OCI-LY7 (cell line): Measurements from ENCODE around the gene PLXNA1. TPM values are rescaled to one million over a fixed set of nuclear protein-coding genes. Genes with fewer than 3 reads are reported as not detected.

ENCODE experiments used
- BruUV-seq: library from RNA; stranded (reverse); fragments of 400-500 nt; replicated peaks from 2 replicates; lab custom pipeline; 2021; lab: Mats Ljungman, UMichigan
- CTCF ChIA-PET: fragments of 300-600 bp; sonication (Branson Sonifier 250); formaldehyde crosslinking; loops from one replicate; lab custom pipeline; 2022; ENCODE audit warnings: antibody characterized with exemption; ENCODE audit not compliant: unreplicated experiment; lab: Charles Lee
- POLR2A ChIA-PET: fragments of 300-600 bp; sonication (Branson Sonifier 250); formaldehyde crosslinking; loops from one replicate; lab custom pipeline; 2022; ENCODE audit warnings: antibody characterized with exemption; lab: Charles Lee
- DNase-seq: peaks from one replicate; pipeline ENCODE4 v3.0.0-alpha.2; 2015; ENCODE audit warnings: low spot score
- H2AFZ ChIP-seq: fragments of 200-600 bp; sonication (generic), shearing (Covaris generic); 2 replicates; pipeline ENCODE4 v1.6.1; 2014; ENCODE audit warnings: mild to moderate bottlenecking, antibody characterized with exemption, low read length, moderate library complexity
- H3K27ac ChIP-seq: fragments of 200-600 bp; sonication (generic); 2 replicates; pipeline ENCODE4 v1.5.1; 2014; ENCODE audit warnings: mixed run types, low read depth, mild to moderate bottlenecking, moderate library complexity, low read length, inconsistent platforms; ENCODE audit not compliant: poor library complexity, severe bottlenecking
- H3K36me3 ChIP-seq: fragments of 200-600 bp; sonication (generic); 2 replicates; pipeline ENCODE4 v1.6.1; 2014; ENCODE audit warnings: mild to moderate bottlenecking, antibody characterized with exemption, low read length, moderate library complexity, mixed read lengths; ENCODE audit not compliant: insufficient read depth
- H3K4me1 ChIP-seq: fragments of 200-600 bp; sonication (generic); 2 replicates; pipeline ENCODE4 v1.5.1; 2014; ENCODE audit warnings: mild to moderate bottlenecking, low read length; ENCODE audit not compliant: insufficient read depth, poor library complexity, severe bottlenecking
- H3K4me2 ChIP-seq: fragments of 200-600 bp; sonication (generic); 2 replicates; pipeline ENCODE4 v1.6.1; 2014; ENCODE audit warnings: mild to moderate bottlenecking, low read length
- H3K4me3 ChIP-seq: fragments of 200-600 bp; sonication (generic); 2 replicates; pipeline ENCODE4 v1.5.1; 2014; ENCODE audit warnings: mild to moderate bottlenecking, low read depth, low read length; ENCODE audit not compliant: poor library complexity, severe bottlenecking
- H3K79me2 ChIP-seq: fragments of 200-600 bp; sonication (generic); 2 replicates; pipeline ENCODE4 v1.6.1; 2016; ENCODE audit warnings: low read depth, mild to moderate bottlenecking, low read length, moderate library complexity, mixed read lengths; ENCODE audit not compliant: insufficient read depth
- H3K9me2 ChIP-seq: fragments of 200-600 bp; sonication (generic); 2 replicates; pipeline ENCODE4 v1.6.1; 2016; ENCODE audit warnings: mild to moderate bottlenecking, low read length, mixed read lengths; ENCODE audit not compliant: insufficient read depth
- H3K9me3 ChIP-seq: fragments of 200-600 bp; sonication (generic); 2 replicates; pipeline ENCODE4 v1.6.1; 2014; ENCODE audit warnings: mild to moderate bottlenecking, mixed run types, low read length, mixed read lengths
- H4K20me1 ChIP-seq: fragments of 200-600 bp; sonication (generic); 2 replicates; pipeline ENCODE4 v1.6.1; 2014; ENCODE audit warnings: mild to moderate bottlenecking, antibody characterized with exemption, low read length, moderate library complexity, mixed read lengths; ENCODE audit not compliant: insufficient read depth
- CTCF ChIP-seq: fragments of 200-600 bp; sonication (generic); conservative IDR thresholded peaks from 2 replicates; pipeline ENCODE4 v1.5.1; 2014; ENCODE audit warnings: mild to moderate bottlenecking, antibody characterized with exemption, low read length, moderate library complexity, mixed read lengths
- EZH2phosphoT487 ChIP-seq: fragments of 200-600 bp; sonication (generic); IDR thresholded peaks from 2 replicates; pipeline ENCODE4 v1.6.1; 2018; ENCODE audit warnings: low read depth, borderline replicate concordance, mild to moderate bottlenecking, mixed run types, antibody characterized with exemption, low read length, moderate library complexity, mixed read lengths
- intact Hi-C: fragments of 100-400 bp; cut with micrococcal nuclease; formaldehyde crosslinking; loops from one replicate; pipeline ENCODE4 v1.10.0; 2022; ENCODE audit not compliant: unreplicated experiment
- total RNA-seq, 2 experiments: library from RNA; depleted of rRNA in 1 of 2; stranded (reverse); fragments of >200 nt in 1 of 2; shearing (Covaris generic) in 1 of 2; gene quantifications; 2 replicates each; pipeline ENCODE4 v1.2.3, GENCODE V29; 2014 to 2022

Gene PLXNA1
- total RNA-seq, 2 experiments from 2014 or later = 3.6 to 4.4 TPM

- H3K27ac ChIP-seq = no peak overlapping the region
- no peaks in the 10 kb centered on the region for H3K4me1 ChIP-seq
- no peak for DNase-seq
- no peaks in the 10 kb centered on the region for H3K9me3 ChIP-seq
- H2AFZ ChIP-seq = no peak overlapping the region
- intact Hi-C loops = no loop called here
- POLR2A ChIA-PET = no interaction called here
- H3K36me3 ChIP-seq = no peaks in the 10 kb centered on the region
- no peak overlapping the region for H3K4me3 ChIP-seq
- TF ChIP-seq CTCF (no peak), EZH2phosphoT487 (no peak)
- H4K20me1 ChIP-seq = no peaks in the 10 kb centered on the region
- H3K79me2 ChIP-seq = no peaks in the 10 kb centered on the region
- no TSS peak for BruUV-seq
- H3K9me2 ChIP-seq = no peaks in the 10 kb centered on the region
- CTCF ChIA-PET = no interaction called here
- H3K4me2 ChIP-seq = no peak overlapping the region
Observed at GRCh38 chr3:127017229-127017628, 34.3 kb downstream of the PLXNA1 start.

GRCh38 chr3:127017781-127018180 lies 34.9 kb downstream of the PLXNA1 start:
- intact Hi-C loops = no loop called here
- Histone ChIP-seq H3K9me3 (no peaks in the 10 kb centered on the region), H3K9me2 (no peaks in the 10 kb centered on the region), H3K27ac (no peak overlapping the region), H3K4me2 (no peak overlapping the region), H3K4me1 (no peaks in the 10 kb centered on the region), H4K20me1 (no peaks in the 10 kb centered on the region), H2AFZ (no peak overlapping the region), H3K4me3 (no peak overlapping the region), H3K36me3 (no peaks in the 10 kb centered on the region), H3K79me2 (no peaks in the 10 kb centered on the region)
- no TSS peak for BruUV-seq
- ChIA-PET POLR2A (no interaction called here), CTCF (no interaction called here)
- no peak for TF ChIP-seq CTCF
- TF ChIP-seq EZH2phosphoT487 = no peak
- DNase-seq = no peak

GRCh38 chr3:127018306-127018828 lies 35.5 kb downstream of the PLXNA1 start:
- Histone ChIP-seq H3K4me3 (no peak overlapping the region), H2AFZ (no peak overlapping the region), H3K79me2 (no peaks in the 10 kb centered on the region), H3K36me3 (no peaks in the 10 kb centered on the region), H3K27ac (no peak overlapping the region), H4K20me1 (no peaks in the 10 kb centered on the region), H3K4me2 (no peak overlapping the region), H3K9me3 (no peaks in the 10 kb centered on the region), H3K4me1 (no peaks in the 10 kb centered on the region), H3K9me2 (no peaks in the 10 kb centered on the region)
- TF ChIP-seq EZH2phosphoT487 = no peak
- TF ChIP-seq CTCF = no peak
- intact Hi-C loops = no loop called here
- BruUV-seq = no TSS peak
- CTCF ChIA-PET = no interaction called here
- POLR2A ChIA-PET = no interaction called here
- no peak for DNase-seq
